ENCODE measurements around the gene FAM83D.

Gene FAM83D

DNA sequence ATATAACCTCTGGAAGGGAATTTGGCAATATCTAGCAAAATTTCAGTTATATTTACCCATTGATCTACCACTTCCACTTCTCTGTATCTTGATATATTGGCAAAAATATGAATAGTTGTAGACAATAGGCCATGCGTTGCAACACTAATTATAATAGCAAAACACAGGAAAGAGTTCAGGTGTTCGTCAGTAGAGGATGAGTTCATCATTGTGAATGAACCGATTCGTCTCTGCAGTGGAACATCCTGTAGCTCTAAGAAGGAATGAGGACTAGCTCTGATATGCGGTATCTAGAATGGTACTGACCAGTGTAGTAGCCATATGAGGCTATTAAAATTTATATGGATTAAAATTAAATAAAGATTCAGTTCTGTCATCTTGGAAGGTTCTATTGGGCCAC is 8.3 kb downstream of the FAM83D start:
- TF ChIP-seq, protein P1, sequence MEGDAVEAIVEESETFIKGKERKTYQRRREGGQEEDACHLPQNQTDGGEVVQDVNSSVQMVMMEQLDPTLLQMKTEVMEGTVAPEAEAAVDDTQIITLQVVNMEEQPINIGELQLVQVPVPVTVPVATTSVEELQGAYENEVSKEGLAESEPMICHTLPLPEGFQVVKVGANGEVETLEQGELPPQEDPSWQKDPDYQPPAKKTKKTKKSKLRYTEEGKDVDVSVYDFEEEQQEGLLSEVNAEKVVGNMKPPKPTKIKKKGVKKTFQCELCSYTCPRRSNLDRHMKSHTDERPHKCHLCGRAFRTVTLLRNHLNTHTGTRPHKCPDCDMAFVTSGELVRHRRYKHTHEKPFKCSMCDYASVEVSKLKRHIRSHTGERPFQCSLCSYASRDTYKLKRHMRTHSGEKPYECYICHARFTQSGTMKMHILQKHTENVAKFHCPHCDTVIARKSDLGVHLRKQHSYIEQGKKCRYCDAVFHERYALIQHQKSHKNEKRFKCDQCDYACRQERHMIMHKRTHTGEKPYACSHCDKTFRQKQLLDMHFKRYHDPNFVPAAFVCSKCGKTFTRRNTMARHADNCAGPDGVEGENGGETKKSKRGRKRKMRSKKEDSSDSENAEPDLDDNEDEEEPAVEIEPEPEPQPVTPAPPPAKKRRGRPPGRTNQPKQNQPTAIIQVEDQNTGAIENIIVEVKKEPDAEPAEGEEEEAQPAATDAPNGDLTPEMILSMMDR (IDR thresholded peaks at IDR 0.05; ENCODE audit: insufficient read depth, low read depth, low read length, missing control alignments) = no peak
- H3K4me3 ChIP-seq (ENCODE audit: low read length) = no peak overlapping the region
- DNase-seq (ENCODE audit: low read depth) = peak; percentile 76

- H3K4me3 ChIP-seq (ENCODE audit: low read length) = no peak overlapping the region
Observed at GRCh38 chr20:38935285-38935684, 9.1 kb downstream of the FAM83D start.

DNA sequence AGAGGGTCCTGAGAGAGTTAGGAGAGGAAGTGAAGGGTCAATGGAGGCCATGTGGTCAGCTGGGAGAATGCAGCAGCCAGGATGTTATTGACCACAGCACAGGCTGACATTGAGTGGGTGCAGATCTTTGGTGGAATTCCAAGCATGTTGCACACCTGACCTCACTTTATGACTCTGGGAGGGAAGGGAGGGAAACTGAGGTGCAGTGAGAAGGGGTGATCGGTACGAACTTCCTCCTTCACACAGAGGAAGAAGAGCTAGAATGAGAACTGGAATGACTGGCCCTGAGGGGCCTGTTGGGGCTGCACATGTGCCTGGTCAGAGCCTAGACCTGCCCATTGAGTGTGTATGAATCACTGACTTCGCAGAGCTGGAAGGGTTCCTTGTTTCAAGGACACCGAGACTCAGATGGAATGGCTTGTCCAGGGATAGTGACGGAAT is 9.8 kb downstream of the FAM83D start:
- peak; percentile 92 for DNase-seq (ENCODE audit: low read depth)
- no peak overlapping the region for H3K4me3 ChIP-seq (ENCODE audit: low read length)
- TF ChIP-seq, protein P1 (IDR thresholded peaks at IDR 0.05; ENCODE audit: insufficient read depth, low read depth, low read length, missing control alignments) = no peak

More at GRCh38 chr20:38935285-38935684, 9.1 kb downstream of the FAM83D start:
- TF ChIP-seq, protein P1 (IDR thresholded peaks at IDR 0.05; ENCODE audit: insufficient read depth, low read depth, low read length, missing control alignments) = peak; percentile 40
- peak; percentile 55 for DNase-seq (ENCODE audit: low read depth)

DNA sequence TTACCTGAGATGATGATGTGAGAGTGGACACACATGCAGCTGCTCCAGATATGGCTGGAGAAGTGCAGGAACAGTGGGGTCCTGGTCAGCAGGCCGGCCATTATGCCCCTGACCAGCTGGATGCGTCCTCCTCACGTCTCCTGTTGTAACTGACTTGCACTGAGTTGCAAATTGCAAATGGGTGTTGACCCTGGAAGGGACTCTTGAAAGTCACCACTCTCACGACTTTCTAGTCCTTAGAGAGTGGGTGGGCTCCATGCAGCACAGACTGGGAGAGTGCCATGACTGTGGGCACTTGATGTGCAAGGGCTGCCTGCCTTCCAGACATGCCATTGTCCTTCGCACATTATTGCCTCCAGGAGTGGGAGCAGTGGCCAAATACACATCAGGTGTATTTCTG is 10.8 kb downstream of the FAM83D start:
- no peak for DNase-seq (ENCODE audit: low read depth)
- TF ChIP-seq, protein P1 (IDR thresholded peaks at IDR 0.05; ENCODE audit: insufficient read depth, low read depth, low read length, missing control alignments) = no peak
- H3K4me3 ChIP-seq (ENCODE audit: low read length) = no peak overlapping the region

- H3K4me3 ChIP-seq (ENCODE audit: low read length) = no peak overlapping the region
- DNase-seq (ENCODE audit: low read depth) = peak; percentile 66
- TF ChIP-seq, protein P1 (IDR thresholded peaks at IDR 0.05; ENCODE audit: insufficient read depth, low read depth, low read length, missing control alignments) = no peak
Observed at GRCh38 chr20:38937978-38938473, 11.8 kb downstream of the FAM83D start.

DNA sequence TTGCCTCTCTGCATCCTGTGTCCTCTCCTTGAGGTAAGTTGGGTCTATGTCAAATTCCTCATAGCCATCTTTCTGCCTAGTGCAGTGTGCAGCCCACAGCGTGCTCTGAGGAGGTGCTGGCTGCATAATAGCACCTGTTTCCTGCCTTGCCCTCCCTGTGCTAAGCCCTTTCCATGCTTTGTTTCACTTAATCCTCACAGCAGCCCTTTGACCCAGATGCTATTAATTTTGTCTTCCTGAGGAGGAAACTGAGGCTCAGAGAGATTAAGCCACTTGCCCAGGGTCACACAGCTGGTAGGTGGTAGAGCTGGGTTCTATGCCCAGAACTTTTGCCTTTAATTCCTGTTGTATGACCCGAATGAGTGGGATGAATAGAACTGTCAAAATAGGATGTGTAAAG is 13.5 kb downstream of the FAM83D start:
- TF ChIP-seq, protein P1 (IDR thresholded peaks at IDR 0.05; ENCODE audit: insufficient read depth, low read depth, low read length, missing control alignments) = no peak
- no peak for DNase-seq (ENCODE audit: low read depth)
- no peak overlapping the region for H3K4me3 ChIP-seq (ENCODE audit: low read length)

DNA sequence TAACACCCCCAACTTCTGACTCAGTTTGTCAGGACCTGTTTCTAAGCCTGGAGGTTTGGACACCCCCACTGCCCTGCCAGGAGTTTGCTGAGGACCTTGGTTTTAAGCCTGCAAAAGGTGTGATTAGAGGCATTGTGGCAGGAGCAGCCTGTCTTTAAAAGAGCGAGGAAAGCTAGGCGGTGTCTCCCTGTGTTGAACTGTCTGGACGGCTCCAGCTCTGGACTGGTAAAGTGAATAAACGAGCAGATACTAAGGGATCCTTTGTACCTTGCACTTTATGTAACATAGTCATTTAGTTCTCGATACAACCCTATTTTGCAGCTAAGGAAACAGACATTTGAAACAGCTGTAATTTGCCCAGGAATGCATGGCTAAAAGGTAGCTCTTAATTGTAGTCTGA is 14.4 kb downstream of the FAM83D start:
- TF ChIP-seq, protein P1 (IDR thresholded peaks at IDR 0.05; ENCODE audit: insufficient read depth, low read depth, low read length, missing control alignments) = no peak
- no peak for DNase-seq (ENCODE audit: low read depth)
- H3K4me3 ChIP-seq (ENCODE audit: low read length) = no peak overlapping the region
